ENCODE data around the gene AGPAT3. TPM values are rescaled to one million over a fixed set of nuclear protein-coding genes. Genes with fewer than 3 reads are reported as not detected.
A peak's percentile ranks its signal among the peaks of the same experiment; 100 is the strongest.

The AGPAT3 gene
- total and polyA plus RNA-seq, 2 donors (not counting 1 experiment from before 2014, with no cell fraction given): 29.4 to 44.9 TPM

DNA sequence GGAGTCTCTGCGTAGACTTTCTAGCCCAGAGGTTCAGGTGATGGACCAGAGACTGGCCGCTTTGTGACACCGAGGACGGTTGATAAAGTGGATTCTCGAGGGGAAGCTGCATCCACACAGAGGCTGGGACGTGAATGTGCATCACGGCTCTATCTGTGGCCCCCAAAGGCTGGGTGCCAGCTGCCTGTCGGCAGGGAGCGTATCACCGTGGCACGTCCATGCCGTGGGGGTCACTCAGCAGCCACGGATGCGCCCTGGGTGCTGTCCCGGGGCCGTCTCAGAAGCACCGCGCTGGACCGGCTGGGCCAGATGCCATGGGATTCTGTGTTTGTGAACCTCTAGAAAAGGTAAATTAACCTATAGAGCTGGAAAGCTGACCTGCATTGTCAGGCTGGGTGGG, 89.9 kb downstream of the AGPAT3 start:
- peaks cover 6% of the 10 kb centered on the region for H3K36me3 ChIP-seq (ENCODE audit: control insufficient read depth, insufficient read depth, low read length)
- no peaks in the 10 kb centered on the region for H3K4me1 ChIP-seq (ENCODE audit: control insufficient read depth, extremely low read depth, insufficient read depth, low read length)
- H3K9ac ChIP-seq (ENCODE audit: insufficient read depth, low read length): no peak overlapping the region
- TF ChIP-seq, protein P1, sequence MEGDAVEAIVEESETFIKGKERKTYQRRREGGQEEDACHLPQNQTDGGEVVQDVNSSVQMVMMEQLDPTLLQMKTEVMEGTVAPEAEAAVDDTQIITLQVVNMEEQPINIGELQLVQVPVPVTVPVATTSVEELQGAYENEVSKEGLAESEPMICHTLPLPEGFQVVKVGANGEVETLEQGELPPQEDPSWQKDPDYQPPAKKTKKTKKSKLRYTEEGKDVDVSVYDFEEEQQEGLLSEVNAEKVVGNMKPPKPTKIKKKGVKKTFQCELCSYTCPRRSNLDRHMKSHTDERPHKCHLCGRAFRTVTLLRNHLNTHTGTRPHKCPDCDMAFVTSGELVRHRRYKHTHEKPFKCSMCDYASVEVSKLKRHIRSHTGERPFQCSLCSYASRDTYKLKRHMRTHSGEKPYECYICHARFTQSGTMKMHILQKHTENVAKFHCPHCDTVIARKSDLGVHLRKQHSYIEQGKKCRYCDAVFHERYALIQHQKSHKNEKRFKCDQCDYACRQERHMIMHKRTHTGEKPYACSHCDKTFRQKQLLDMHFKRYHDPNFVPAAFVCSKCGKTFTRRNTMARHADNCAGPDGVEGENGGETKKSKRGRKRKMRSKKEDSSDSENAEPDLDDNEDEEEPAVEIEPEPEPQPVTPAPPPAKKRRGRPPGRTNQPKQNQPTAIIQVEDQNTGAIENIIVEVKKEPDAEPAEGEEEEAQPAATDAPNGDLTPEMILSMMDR (conservative IDR thresholded peaks at IDR 0.05 in 1 of 2, IDR thresholded peaks at IDR 0.05 in 1 of 2; ENCODE audit: low read depth in 1 of 2, low read length in 2 of 2): no peak
- TF ChIP-seq EZH2 (IDR thresholded peaks at IDR 0.05; ENCODE audit: low read length, missing control alignments): no peak
- H3K4me2 ChIP-seq (ENCODE audit: extremely low read depth, insufficient read depth, low read length): no peak overlapping the region
- no peaks in the 10 kb centered on the region for H3K27me3 ChIP-seq (ENCODE audit: control insufficient read depth, insufficient read depth, low read length)
- no peak overlapping the region for H2AFZ ChIP-seq (ENCODE audit: low read length)
- no peak for DNase-seq (ENCODE audit: low read depth in 2 of 2)
- no peak overlapping the region for H3K4me3 ChIP-seq (replicated peaks in 1 of 4; ENCODE audit: control extremely low read depth in 1 of 4, insufficient read depth in 1 of 4, low read depth in 3 of 4, low read length in 4 of 4)
- H3K27ac ChIP-seq (ENCODE audit: insufficient read depth, low read length): no peak overlapping the region
- H3K79me2 ChIP-seq (ENCODE audit: control insufficient read depth, insufficient read depth, low read length): peaks cover 2% of the 10 kb centered on the region
- H3K9me3 ChIP-seq (ENCODE audit: control insufficient read depth, insufficient read depth, low read depth, low read length): no peaks in the 10 kb centered on the region
- H4K20me1 ChIP-seq (ENCODE audit: control insufficient read depth, extremely low read depth, insufficient read depth, low read length): no peaks in the 10 kb centered on the region

DNA sequence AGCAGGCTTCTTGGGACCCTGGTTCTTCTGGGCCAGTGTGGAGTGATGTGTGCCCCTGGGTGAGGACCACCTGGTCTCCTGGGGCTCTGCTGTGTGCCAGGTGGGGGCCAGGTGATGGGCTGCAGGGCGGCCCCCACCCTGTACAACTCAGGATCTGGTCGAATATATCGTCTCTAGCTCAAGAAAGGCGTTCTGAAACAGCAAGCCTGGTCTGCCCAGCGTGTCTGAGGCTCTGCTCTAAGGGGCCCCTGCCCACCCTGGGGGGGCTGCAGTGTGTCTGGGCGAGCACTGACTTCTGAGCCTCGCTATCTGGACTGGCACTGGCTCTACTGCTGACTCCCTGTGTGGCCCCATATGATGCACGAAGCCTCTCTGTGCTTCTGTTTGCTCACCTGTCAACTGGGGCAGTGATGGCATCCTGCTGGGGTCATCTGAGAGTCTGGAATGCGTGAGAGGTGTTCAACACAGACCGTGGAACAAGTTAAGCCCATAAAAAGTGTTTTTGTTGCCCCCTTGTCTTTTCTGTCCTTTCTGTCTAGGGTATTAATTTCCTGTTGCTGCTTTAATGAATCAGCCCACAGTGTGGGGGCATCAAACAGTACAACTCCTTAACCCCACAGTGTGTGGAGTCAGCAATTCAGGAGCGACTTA, 91.1 kb downstream of the AGPAT3 start:
- peak in 1 of 2 donors; percentile 4 for DNase-seq (ENCODE audit: low read depth in 2 of 2)
- Histone ChIP-seq H3K9ac (ENCODE audit: insufficient read depth, low read length) (no peak overlapping the region), H3K79me2 (ENCODE audit: control insufficient read depth, insufficient read depth, low read length) (peaks cover 2% of the 10 kb centered on the region), H3K4me2 (ENCODE audit: extremely low read depth, insufficient read depth, low read length) (no peak overlapping the region), H3K9me3 (ENCODE audit: control insufficient read depth, insufficient read depth, low read depth, low read length) (no peaks in the 10 kb centered on the region), H3K4me1 (ENCODE audit: control insufficient read depth, extremely low read depth, insufficient read depth, low read length) (no peaks in the 10 kb centered on the region), H4K20me1 (ENCODE audit: control insufficient read depth, extremely low read depth, insufficient read depth, low read length) (no peaks in the 10 kb centered on the region), H3K4me3 (replicated peaks in 1 of 4; ENCODE audit: control extremely low read depth in 1 of 4, insufficient read depth in 1 of 4, low read depth in 3 of 4, low read length in 4 of 4) (no peak overlapping the region), H3K27me3 (ENCODE audit: control insufficient read depth, insufficient read depth, low read length) (no peaks in the 10 kb centered on the region), H3K27ac (ENCODE audit: insufficient read depth, low read length) (no peak overlapping the region), H3K36me3 (ENCODE audit: control insufficient read depth, insufficient read depth, low read length) (peaks cover 6% of the 10 kb centered on the region), H2AFZ (ENCODE audit: low read length) (no peak overlapping the region)
- TF ChIP-seq, protein P1 (conservative IDR thresholded peaks at IDR 0.05 in 1 of 2, IDR thresholded peaks at IDR 0.05 in 1 of 2; ENCODE audit: low read depth in 1 of 2, low read length in 2 of 2): no peak
- TF ChIP-seq EZH2 (IDR thresholded peaks at IDR 0.05; ENCODE audit: low read length, missing control alignments): no peak

GRCh38 chr21:43956670-43957035, 91.6 kb downstream of the AGPAT3 start:
- Histone ChIP-seq H3K9me3 (ENCODE audit: control insufficient read depth, insufficient read depth, low read depth, low read length) (no peaks in the 10 kb centered on the region), H3K27me3 (ENCODE audit: control insufficient read depth, insufficient read depth, low read length) (no peaks in the 10 kb centered on the region), H3K27ac (ENCODE audit: insufficient read depth, low read length) (no peak overlapping the region), H3K4me2 (ENCODE audit: extremely low read depth, insufficient read depth, low read length) (no peak overlapping the region), H4K20me1 (ENCODE audit: control insufficient read depth, extremely low read depth, insufficient read depth, low read length) (no peaks in the 10 kb centered on the region), H3K36me3 (ENCODE audit: control insufficient read depth, insufficient read depth, low read length) (peaks cover 6% of the 10 kb centered on the region), H3K4me3 (replicated peaks in 1 of 4; ENCODE audit: control extremely low read depth in 1 of 4, insufficient read depth in 1 of 4, low read depth in 3 of 4, low read length in 4 of 4) (no peak overlapping the region), H2AFZ (ENCODE audit: low read length) (no peak overlapping the region), H3K4me1 (ENCODE audit: control insufficient read depth, extremely low read depth, insufficient read depth, low read length) (no peaks in the 10 kb centered on the region), H3K79me2 (ENCODE audit: control insufficient read depth, insufficient read depth, low read length) (peaks cover 2% of the 10 kb centered on the region), H3K9ac (ENCODE audit: insufficient read depth, low read length) (no peak overlapping the region)
- peak; percentile 14 to 58 for DNase-seq (ENCODE audit: low read depth in 2 of 2)
- TF ChIP-seq, protein P1 (conservative IDR thresholded peaks at IDR 0.05 in 1 of 2, IDR thresholded peaks at IDR 0.05 in 1 of 2; ENCODE audit: low read depth in 1 of 2, low read length in 2 of 2): no peak
